Amniotic stem cell (primary cell): ENCODE results near the gene MAN1A1.

ENCODE experiments used
- DNase-seq: peaks from one replicate; lab custom pipeline; 2025; lab: John Stamatoyannopoulos, UW

Gene MAN1A1

GRCh38 chr6:119234457-119234856 lies 115.1 kb downstream of the MAN1A1 start:
- no peak for DNase-seq

DNA sequence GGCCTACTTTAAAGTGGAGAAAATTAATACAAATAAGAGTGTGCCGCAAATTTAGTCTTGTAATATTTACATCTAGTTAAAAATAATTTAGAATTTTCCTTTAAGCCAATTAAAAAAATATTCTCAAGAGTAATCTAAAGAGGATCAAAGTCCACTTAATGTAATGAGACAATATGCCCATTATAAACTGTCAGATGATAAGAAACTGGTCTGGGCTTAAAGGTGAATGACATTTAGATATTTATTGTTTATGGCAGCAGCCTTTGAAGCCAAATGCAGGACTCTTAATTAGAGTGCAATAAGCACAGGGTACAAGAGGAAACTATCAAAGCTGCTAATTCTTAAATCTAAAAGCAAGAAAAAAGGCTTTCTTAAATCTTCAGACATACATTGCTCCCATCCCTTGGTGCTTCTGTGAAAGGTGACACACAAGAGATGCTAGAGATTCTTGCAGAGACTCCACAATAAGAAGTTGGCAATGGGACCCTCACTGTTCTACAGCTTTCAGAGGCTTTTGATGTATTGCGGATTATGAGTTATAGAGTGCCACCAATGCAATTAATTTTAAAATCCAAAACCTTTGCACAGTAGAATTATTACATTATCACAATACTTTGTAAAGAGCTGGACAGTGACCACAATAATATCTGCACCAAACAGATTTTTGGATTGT lies 116.1 kb downstream of the MAN1A1 start:
- DNase-seq, result no peak

- DNase-seq, result no peak
Observed at GRCh38 chr6:119231394-119231793, 118.2 kb downstream of the MAN1A1 start.

GRCh38 chr6:119230160-119230559 lies 119.4 kb downstream of the MAN1A1 start:
- no peak for DNase-seq

DNA sequence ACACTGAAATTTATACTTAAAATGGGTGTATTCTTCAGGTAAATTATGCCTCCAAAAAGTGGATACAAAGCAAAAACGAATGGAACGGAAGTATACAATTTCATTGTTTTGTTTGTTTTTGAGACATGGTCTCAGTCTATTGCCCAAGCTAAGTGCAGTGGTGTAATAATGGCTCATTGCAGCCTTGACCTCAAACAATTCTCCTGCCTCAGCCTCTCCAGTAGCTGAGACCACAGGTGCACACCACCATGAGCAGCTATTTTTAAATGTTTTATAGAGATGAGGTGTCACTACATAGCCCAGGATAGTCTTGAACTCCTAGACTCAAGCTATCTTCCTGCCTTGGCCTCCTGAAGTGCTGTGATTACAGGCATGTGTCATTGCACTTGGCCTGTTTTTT lies 122.2 kb downstream of the MAN1A1 start:
- DNase-seq, result no peak

- no peak for DNase-seq
Observed at GRCh38 chr6:119226089-119226488, 123.5 kb downstream of the MAN1A1 start.

GRCh38 chr6:119224095-119224701 lies 125.4 kb downstream of the MAN1A1 start:
- DNase-seq, result no peak

GRCh38 chr6:119220452-119220851 lies 129.1 kb downstream of the MAN1A1 start:
- no peak for DNase-seq

DNA sequence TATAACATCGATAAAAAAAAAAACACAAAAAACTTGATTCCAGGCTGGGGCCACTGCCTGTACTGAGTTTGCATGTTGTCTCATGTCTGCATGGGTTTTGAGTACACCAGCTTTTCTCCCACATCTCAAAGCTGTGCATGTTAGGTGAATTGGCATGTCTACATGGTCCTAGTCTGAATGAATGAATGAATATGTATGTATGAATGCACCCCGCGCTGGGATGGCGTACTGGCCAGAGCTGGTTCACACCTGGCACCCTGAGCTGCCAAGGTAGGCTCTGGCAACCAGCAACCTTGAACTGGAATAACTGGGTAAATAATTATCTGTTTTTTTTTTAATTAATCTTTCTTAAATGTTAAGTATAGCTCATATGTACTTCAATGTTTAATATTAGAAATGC lies 131.0 kb downstream of the MAN1A1 start:
- no peak for DNase-seq

DNA sequence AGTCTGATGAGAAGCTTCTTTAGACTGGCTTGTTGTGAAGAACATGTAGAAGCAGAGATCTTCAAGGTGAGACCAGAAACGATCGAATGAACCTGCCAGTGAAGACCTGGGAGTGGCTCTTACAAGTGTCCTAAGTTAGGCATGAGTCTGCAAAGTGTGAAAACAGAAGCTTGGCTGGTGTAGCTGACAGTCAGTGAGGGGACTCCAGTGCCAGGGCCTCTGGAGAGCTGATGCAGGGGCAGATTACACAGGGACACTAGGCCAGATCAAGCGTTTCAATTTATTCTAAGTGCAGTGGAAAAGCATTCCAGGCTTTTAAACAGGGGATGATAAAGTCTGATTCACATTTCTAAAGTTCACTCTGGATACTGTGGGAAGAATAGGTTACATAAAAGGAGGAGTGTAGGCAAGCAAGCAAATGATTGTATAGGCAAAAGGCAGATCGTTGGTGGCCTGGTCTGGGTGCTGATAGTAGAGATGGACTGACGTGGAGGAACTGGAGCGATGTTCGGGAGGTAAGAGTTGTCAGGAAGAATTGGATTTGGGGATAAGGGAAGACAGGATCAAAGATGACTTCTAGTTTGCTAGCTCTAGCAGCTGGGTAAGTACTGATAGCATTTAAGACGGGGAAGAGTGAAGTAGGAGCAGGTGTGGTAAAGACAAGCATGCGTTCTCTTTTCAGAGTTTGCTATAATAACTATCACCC lies 133.5 kb downstream of the MAN1A1 start:
- DNase-seq, result no peak

DNA sequence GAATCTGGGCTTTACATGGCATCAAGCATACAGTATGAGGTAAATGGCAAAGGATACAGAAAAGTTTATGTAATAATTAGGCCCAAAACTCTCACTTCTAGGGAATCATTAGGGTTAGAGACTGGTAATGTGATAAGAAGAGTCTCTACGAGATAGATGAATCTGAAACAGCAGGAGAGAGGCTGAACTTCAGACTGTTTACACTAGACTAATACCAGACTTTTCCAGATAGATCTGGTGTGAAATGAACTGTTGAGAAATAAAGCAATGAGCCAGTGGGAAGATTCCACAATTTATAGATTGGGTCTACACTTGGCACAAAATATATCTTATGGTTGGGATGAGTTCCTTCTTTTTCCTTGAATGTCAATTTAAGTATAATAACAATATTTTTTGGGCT lies 134.3 kb downstream of the MAN1A1 start:
- DNase-seq, result no peak

DNA sequence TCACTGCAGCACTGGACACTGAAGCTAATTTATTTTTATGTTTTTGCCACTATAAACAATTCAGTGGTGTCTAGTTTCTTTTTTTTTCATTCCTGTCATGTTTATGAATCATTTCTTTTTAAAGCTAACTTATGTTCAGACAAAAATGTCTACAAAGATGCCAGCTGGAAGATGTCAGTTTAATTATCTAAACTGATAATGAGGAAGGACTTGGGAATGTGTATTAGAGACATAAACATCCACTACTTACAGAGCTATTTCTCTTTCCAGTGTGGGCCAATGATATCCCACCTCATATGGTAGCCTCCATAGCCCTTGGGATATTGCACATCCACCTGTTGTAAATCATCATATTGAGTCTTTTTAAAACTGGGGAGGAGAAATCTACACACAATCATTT lies 139.0 kb downstream of the MAN1A1 start:
- no peak for DNase-seq

DNA sequence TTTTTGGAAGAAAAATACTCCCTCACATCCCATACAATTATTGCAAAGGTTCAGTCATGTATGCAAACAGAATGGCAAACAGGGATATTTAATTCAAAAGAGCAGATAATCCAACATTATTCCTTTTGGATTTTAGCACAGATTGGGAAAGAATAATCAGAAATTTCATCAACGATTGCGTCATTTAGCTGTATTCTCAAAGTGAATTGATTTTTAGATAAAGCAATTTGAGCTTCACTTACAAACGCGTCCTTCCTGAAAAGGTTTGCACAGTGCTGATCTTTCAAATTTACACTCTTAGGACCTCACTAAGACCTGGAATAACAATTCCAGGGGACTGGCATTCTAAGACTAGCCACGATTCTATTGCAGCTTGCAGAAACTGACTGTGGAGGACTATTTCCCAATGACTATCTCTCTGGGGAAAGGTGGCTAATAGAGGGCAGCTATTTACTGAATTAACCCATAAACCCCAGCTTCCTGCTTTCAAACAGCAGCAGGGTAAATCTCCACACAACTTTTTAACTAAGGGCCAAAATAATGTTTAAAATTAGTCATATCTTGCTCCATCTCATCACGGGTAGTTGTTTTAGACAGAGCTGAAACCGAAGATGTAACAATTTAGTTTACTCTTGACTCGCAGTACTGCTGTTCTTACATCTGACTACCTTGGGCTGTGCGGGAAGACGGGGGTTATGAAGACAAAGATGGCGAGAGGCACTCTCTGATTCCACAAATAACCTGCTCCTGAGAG lies 139.9 kb downstream of the MAN1A1 start:
- DNase-seq, result no peak

- DNase-seq, result no peak
Observed at GRCh38 chr6:119207971-119208725, 141.4 kb downstream of the MAN1A1 start.

GRCh38 chr6:119207327-119207726 lies 142.2 kb downstream of the MAN1A1 start:
- no peak for DNase-seq

DNA sequence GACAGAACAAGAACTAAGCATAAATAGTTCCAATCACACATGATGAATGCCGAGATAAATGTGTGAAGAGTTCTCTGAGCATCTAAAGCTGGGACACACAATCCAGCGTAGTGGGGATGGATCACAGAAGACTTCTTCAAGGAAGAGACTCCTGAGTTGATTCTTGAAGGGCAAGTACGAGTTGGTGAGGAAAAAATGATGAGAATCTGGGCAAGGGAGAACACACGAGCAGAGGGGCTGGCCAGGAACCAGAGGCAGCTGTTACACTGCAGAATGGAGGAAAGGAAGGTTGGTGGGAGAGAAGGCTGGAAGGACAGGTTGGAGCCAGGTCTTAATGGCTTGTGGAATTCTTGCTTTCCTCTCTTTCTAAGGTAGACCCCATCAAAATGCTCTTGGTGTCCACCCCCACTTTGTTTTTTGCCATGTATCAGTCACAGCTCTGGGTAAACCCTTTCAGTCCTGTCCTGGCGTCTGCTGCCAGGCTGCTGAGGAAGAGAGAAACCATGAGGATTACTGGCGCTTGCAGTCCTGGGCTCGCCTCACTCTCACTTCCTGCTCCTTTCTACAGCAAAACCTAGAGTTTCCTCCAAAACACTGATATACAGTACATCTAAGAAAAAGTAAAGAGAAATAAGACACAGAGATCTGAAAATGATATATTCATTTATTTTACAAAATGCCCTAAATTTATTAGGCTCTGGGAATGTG lies 143.5 kb downstream of the MAN1A1 start:
- no peak for DNase-seq

GRCh38 chr6:119204719-119205118 lies 144.8 kb downstream of the MAN1A1 start:
- DNase-seq, result no peak

- DNase-seq, result no peak
Observed at GRCh38 chr6:119201480-119201879, 148.1 kb downstream of the MAN1A1 start.

DNA sequence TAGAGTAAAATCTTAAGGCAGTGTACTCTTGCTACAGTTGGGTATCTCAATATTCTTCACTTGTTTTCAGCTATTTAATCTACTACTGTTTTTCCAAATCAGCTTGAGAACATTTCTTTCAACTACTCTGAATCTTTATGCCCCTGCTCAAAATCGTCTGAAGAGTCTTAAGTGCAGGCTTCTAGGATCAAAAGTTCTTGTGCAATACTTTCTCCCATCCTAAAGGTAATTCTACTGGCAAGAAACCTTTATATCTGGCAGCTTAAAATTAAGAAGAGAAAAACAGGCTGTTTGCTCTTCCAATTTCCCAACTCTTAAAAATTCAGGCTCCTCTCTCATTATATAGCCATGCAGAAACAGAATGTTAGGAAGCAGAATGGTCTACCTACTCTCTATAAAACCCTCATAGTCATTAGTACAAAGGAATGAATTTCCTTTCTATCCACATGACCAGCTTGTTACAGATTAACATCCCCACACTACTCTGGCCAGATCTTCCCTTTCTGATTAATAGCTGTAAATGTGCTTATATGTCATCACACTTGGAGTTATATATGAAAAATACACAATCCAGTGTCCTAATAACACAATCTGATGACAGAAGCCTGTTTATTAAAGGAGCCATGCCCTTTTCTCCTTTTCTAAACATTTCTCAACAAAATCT lies 148.9 kb downstream of the MAN1A1 start:
- DNase-seq, result no peak

DNA sequence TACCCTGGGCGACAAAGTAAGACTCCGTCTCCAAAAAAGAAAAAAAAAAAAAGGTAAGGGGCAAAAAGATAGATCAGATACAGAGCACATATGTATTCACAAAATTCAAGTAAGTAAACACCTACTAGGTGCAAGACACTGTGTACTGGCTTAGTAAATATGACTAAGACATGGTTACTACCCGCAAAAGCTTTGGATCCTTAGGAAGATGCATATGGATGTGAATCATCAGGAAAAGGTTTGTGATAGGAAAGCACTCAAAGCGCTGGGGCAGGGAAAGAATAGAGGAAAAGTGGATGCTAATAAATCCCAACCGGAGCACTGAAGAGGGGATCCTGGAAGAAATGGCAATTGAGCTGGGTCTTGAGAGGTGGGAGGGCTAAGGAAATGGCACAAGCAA lies 152.3 kb downstream of the MAN1A1 start:
- DNase-seq, result no peak

- no peak for DNase-seq
Observed at GRCh38 chr6:119196715-119197114, 152.8 kb downstream of the MAN1A1 start.
